Cardiac fibroblast (primary cell): ENCODE results near the gene TBC1D1.

Source experiments
- DNase-seq, 2 donors: peaks; one replicate each; pipeline versions ENCODE4 v3.0.0 to v3.0.0-alpha.2; 2010; ENCODE audit warnings: low read depth in 2 of 2
- H3K4me3 ChIP-seq, 2 donors: replicated peaks in 1 of 2; 1 replicate in 1 of 2; 2 replicates in 1 of 2; pipeline ENCODE4 v1.5.1; 2011; ENCODE audit warnings: low read depth in 2 of 2, low read length in 2 of 2, mild to moderate bottlenecking in 2 of 2, moderate library complexity in 1 of 2
- TF ChIP-seq, protein P1 (sequence below): IDR thresholded peaks from one replicate; pipeline ENCODE4 v1.5.1; 2011; ENCODE audit warnings: low read depth, mild to moderate bottlenecking, low read length, inconsistent platforms

The TBC1D1 gene

GRCh38 chr4:38114386-38115150, 223.7 kb downstream of the TBC1D1 start:
- TF ChIP-seq, protein P1, sequence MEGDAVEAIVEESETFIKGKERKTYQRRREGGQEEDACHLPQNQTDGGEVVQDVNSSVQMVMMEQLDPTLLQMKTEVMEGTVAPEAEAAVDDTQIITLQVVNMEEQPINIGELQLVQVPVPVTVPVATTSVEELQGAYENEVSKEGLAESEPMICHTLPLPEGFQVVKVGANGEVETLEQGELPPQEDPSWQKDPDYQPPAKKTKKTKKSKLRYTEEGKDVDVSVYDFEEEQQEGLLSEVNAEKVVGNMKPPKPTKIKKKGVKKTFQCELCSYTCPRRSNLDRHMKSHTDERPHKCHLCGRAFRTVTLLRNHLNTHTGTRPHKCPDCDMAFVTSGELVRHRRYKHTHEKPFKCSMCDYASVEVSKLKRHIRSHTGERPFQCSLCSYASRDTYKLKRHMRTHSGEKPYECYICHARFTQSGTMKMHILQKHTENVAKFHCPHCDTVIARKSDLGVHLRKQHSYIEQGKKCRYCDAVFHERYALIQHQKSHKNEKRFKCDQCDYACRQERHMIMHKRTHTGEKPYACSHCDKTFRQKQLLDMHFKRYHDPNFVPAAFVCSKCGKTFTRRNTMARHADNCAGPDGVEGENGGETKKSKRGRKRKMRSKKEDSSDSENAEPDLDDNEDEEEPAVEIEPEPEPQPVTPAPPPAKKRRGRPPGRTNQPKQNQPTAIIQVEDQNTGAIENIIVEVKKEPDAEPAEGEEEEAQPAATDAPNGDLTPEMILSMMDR, result no peak
- H3K4me3 ChIP-seq, result no peak overlapping the region
- DNase-seq, result peak in 1 of 2 donors; percentile 29

DNA sequence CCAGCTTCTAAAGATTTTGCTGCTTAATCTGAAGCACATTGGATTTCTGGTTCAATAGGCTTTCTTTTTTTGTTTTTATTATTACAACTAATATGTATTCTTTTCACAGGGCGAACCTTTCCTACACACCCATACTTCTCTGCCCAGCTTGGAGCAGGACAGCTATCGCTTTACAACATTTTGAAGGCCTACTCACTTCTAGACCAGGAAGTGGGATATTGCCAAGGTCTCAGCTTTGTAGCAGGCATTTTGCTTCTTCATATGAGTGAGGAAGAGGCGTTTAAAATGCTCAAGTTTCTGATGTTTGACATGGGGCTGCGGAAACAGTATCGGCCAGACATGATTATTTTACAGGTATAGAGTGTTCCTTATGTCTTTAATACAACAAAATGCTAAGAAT, 224.7 kb downstream of the TBC1D1 start:
- DNase-seq, result no peak
- TF ChIP-seq, protein P1, result no peak
- H3K4me3 ChIP-seq, result no peak overlapping the region

DNA sequence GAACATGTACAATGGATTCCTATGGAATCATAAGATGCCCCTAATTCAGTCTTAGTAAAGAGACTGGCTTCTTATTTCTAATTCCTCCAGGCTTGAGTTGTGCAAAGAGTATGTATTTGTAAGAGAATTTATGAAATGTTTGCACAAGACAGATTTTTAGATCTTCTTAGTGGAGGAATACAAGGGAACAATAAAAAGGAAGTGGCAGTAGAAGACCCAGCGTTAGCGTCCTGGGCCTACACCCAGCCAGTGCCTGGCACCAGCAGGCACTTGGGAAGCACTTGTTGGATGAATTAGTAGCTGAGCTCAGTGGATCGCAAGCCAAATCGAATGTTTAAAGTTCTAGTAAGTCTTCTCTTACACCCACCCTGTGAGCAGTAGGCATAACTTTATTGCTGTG, 226.7 kb downstream of the TBC1D1 start:
- TF ChIP-seq, protein P1, result no peak
- H3K4me3 ChIP-seq, result no peak overlapping the region
- DNase-seq, result no peak

GRCh38 chr4:38119668-38120385, 228.9 kb downstream of the TBC1D1 start:
- no peak overlapping the region for H3K4me3 ChIP-seq
- TF ChIP-seq, protein P1, result no peak
- peak; percentile 57 to 63 for DNase-seq

DNA sequence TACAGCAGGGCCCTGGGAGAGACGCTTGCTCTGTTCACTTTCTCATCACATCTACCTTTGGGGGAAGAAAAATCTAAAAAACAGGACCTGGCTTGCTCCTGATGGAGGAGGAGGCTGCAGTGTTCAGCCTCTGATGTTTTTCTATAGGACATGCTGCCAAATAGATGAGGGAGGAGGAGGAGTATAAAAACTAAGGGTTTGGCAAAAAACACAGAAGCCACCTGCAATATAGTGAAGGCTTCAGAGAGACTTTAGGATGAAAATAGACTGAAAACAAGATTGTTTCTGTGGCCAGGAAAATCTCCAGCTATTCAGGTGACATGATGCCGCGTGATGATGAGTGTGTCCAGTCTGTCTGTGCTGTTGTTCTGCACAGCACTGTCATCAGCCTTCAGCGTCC, 229.9 kb downstream of the TBC1D1 start:
- no peak for DNase-seq
- H3K4me3 ChIP-seq, result no peak overlapping the region
- TF ChIP-seq, protein P1, result no peak

DNA sequence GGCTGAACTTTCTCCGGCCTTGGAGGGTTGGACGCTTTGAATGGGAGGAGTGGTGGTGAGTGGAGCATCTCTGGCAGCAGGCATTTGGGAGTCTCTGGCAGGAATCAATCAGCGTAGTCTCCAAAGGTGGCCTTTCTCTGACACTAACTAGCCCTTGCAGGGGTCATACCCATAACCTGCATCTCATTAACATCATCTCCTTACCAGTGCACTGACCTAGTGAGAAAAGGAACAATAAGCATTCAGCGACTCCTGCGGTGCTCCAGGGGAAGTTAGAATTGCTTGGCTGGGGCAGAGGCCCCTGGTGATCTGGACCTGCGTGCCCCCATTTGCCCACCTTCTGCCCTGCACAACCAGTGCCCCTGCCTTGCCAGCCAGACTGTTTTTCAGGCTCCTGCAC, 231.2 kb downstream of the TBC1D1 start:
- TF ChIP-seq, protein P1, result no peak
- DNase-seq, result no peak
- no peak overlapping the region for H3K4me3 ChIP-seq
